NK-92 treated with Interleukin-12 subunit alpha and Interleukin-12 subunit beta, amount 100 ng/mL, for 24 hours (cell line): Measurements from ENCODE around the gene PCDH15.

ENCODE experiments used
- DNase-seq: peaks from one replicate; lab custom pipeline; 2025; lab: John Stamatoyannopoulos, UW

PCDH15 gene

GRCh38 chr10:53843736-53844362 lies 957.2 kb downstream of the PCDH15 start:
- no peak for DNase-seq

GRCh38 chr10:53841483-53842145 lies 959.4 kb downstream of the PCDH15 start:
- no peak for DNase-seq

- no peak for DNase-seq
Observed at GRCh38 chr10:53840653-53841052, 960.4 kb downstream of the PCDH15 start.

GRCh38 chr10:53839440-53840039 lies 961.5 kb downstream of the PCDH15 start:
- DNase-seq, result no peak

GRCh38 chr10:53836638-53837037 lies 964.4 kb downstream of the PCDH15 start:
- DNase-seq, result no peak

- DNase-seq, result no peak
Observed at GRCh38 chr10:53833908-53834307, 967.1 kb downstream of the PCDH15 start.

- no peak for DNase-seq
Observed at GRCh38 chr10:53827261-53827660, 973.8 kb downstream of the PCDH15 start.

- no peak for DNase-seq
Observed at GRCh38 chr10:53808677-53809372, 992.2 kb downstream of the PCDH15 start.

GRCh38 chr10:53786236-53786900 lies 1014.7 kb downstream of the PCDH15 start:
- DNase-seq, result no peak

- no peak for DNase-seq
Observed at GRCh38 chr10:53771701-53772100, 1029.3 kb downstream of the PCDH15 start.

- DNase-seq, result no peak
Observed at GRCh38 chr10:53770903-53771302, 1030.1 kb downstream of the PCDH15 start.

GRCh38 chr10:53765311-53765710 lies 1035.7 kb downstream of the PCDH15 start:
- no peak for DNase-seq

GRCh38 chr10:53754596-53755250 lies 1046.3 kb downstream of the PCDH15 start:
- DNase-seq, result no peak
